Measurements from ENCODE around the gene HLA-DRB5. TPM values are rescaled to one million over a fixed set of nuclear protein-coding genes. Genes with fewer than 3 reads are reported as not detected.
"Not testable (repeated sequence)": the region's sequence is repeated elsewhere in the genome, so short reads cannot be mapped to it uniquely, and the experiment has no call there.

The HLA-DRB5 gene
- not detected in 2 replicates for polyA plus RNA-seq (2011; rRNA removed)
- polyA minus RNA-seq (2011; rRNA and poly(A)+ RNA removed): not detected in 2 replicates

DNA sequence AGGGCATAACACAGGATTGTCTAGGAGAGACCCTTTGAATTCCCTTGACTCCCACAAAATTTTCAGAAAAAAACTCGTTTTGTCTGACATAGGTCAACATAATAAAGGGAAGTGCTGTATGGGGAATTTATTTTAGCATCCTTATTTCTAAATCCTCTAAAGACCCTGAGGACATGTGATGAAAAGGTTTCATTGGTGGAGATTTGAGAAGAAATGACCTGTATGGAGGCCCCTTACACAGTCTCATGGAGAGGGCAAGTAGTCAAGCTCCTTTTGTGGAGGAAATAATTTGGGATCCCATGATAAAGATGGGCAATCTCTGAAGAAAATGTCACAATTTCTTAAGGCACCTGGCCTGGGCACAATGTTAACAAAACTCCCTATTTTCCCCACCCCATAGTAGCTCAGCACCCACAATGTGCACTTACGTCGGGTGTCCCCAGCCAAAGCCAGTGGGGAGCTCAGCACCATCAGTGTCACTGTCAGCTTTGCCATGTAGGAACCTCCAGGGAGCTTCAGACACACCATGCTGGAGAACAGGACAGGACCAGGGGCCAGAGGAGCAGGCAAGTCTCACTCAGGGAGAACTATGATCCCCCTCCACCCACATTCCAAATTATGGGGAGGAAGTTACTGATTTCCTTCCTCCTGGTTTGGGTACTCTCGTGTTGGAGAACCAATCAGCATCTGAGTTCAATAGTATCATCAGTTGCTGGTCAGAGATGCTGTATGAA lies at the start of gene HLA-DRB5:
Gene HLA-DRB5, minus strand, starts transcription at position 591 of the 734 bp plus-strand sequence. Its CDS starts 63 bp downstream, at position 528.
- TF ChIP-seq, protein P1, sequence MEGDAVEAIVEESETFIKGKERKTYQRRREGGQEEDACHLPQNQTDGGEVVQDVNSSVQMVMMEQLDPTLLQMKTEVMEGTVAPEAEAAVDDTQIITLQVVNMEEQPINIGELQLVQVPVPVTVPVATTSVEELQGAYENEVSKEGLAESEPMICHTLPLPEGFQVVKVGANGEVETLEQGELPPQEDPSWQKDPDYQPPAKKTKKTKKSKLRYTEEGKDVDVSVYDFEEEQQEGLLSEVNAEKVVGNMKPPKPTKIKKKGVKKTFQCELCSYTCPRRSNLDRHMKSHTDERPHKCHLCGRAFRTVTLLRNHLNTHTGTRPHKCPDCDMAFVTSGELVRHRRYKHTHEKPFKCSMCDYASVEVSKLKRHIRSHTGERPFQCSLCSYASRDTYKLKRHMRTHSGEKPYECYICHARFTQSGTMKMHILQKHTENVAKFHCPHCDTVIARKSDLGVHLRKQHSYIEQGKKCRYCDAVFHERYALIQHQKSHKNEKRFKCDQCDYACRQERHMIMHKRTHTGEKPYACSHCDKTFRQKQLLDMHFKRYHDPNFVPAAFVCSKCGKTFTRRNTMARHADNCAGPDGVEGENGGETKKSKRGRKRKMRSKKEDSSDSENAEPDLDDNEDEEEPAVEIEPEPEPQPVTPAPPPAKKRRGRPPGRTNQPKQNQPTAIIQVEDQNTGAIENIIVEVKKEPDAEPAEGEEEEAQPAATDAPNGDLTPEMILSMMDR (IDR thresholded peaks at IDR 0.05; ENCODE audit: insufficient read depth, low read depth, low read length): no peak
- no peak for DNase-seq (ENCODE audit: low read depth)
- Histone ChIP-seq H3K4me3 (ENCODE audit: low read depth, low read length) (no peak within 1 kb of the TSS), H3K36me3 (ENCODE audit: control insufficient read depth, insufficient read depth, low read length) (no peaks in the 10 kb centered on the region), H3K27me3 (ENCODE audit: control insufficient read depth, insufficient read depth, low read length) (no peaks in the 10 kb centered on the region)
- POLR2A ChIA-PET: no interaction called here
- CTCF ChIA-PET: no interaction called here

DNA sequence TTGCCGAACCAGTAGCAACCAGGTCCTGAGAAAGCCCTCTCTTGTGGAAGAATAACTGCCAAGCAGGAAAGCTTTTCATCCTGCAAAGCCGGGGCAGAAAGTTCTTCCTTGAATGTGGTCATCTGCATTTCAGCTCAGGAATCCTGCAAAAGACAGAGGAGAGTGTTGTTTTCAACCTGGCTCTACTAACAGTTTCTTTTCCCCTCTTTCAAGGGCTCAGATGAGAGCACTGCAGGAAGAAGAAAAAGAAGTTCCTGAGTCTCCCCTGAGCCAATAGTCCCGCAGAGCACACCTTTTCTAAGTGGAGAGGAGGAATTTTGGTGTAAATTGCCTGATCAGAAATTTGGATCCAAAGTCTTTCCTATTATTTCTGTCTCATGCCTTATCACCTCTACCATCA lies 48.9 kb upstream of the HLA-DRB5 start:
- CTCF ChIA-PET: no interaction called here
- POLR2A ChIA-PET: no interaction called here
- Histone ChIP-seq H3K4me3 (ENCODE audit: low read depth, low read length) (no peak overlapping the region), H3K36me3 (ENCODE audit: control insufficient read depth, insufficient read depth, low read length) (no peaks in the 10 kb centered on the region), H3K27me3 (ENCODE audit: control insufficient read depth, insufficient read depth, low read length) (no peaks in the 10 kb centered on the region)
- TF ChIP-seq, protein P1 (IDR thresholded peaks at IDR 0.05; ENCODE audit: insufficient read depth, low read depth, low read length): no peak
- no peak for DNase-seq (ENCODE audit: low read depth)

DNA sequence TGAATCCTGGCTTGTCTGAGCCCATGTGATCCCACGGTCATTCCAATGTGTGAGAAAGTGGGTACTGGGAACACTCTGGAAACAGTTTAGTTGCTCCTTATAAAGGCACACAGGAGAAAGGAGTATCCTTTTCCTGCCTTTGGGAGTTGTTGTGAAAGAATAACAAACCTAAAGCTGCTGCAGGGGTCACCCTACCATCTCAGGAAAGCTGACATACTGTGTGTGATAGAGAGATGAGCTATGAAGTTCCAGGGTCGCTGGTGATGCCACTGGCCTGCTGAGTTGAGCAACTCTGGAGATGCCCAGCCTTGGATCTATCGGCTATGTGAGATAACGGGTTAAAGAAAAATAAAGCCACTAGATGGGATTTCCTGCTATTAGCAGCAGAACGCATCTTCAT lies 47.4 kb upstream of the HLA-DRB5 start:
- POLR2A ChIA-PET; H3K4me3 ChIP-seq (ENCODE audit: low read depth, low read length); CTCF ChIA-PET; H3K36me3 ChIP-seq (ENCODE audit: control insufficient read depth, insufficient read depth, low read length); H3K27me3 ChIP-seq (ENCODE audit: control insufficient read depth, insufficient read depth, low read length); DNase-seq (ENCODE audit: low read depth): not testable (repeated sequence)

DNA sequence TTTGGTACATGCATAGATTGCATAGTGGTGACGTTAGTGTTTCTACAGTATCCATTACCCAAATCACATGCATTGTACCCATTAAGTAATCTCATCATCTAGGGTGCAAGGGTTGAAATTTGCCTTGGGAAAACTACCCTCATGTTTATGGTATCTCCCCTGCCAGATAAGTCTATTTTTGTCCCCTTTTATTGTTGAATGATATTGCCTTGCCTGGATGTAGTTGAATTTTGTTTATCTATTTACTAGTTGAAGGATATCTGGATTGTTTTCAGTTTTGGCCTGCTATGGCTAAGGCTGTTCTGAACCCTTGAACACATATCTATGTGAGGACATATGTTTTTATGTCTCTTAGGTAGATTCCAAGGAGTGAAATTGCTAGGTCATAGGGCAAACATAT lies 46.2 kb upstream of the HLA-DRB5 start:
- H3K36me3 ChIP-seq (ENCODE audit: control insufficient read depth, insufficient read depth, low read length): no peaks in the 10 kb centered on the region
- CTCF ChIA-PET: no interaction called here
- H3K27me3 ChIP-seq (ENCODE audit: control insufficient read depth, insufficient read depth, low read length): no peaks in the 10 kb centered on the region
- H3K4me3 ChIP-seq (ENCODE audit: low read depth, low read length): no peak overlapping the region
- DNase-seq (ENCODE audit: low read depth): no peak
- TF ChIP-seq, protein P1 (IDR thresholded peaks at IDR 0.05; ENCODE audit: insufficient read depth, low read depth, low read length): no peak
- POLR2A ChIA-PET: no interaction called here

DNA sequence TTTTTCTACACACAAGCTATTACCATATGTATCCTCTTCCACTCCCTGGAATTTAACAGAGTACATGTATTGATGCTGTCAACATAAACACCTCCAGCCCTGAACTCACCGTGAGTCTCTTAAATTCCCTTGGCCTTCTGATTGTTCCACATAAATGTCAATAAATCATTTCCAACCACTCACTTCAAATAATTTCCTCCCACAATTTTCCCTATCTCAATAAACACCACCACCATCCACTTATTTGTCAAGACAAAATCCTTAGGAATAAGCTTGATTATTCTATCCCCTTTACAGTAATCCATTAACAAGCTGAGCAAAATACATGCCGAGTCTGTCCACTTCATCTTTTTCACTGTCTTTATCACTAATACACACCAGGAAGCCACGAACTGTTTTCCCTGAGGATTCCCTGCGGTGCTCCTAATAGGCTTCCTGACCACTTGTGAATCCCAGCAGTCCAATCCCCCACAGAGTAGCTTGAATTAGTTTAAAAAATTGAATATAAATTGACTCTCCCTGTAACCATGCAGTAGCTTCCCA lies 40.3 kb upstream of the HLA-DRB5 start:
- H3K27me3 ChIP-seq (ENCODE audit: control insufficient read depth, insufficient read depth, low read length): no peaks in the 10 kb centered on the region
- H3K36me3 ChIP-seq (ENCODE audit: control insufficient read depth, insufficient read depth, low read length): no peaks in the 10 kb centered on the region
- no peak for DNase-seq (ENCODE audit: low read depth)
- CTCF ChIA-PET: no interaction called here
- TF ChIP-seq, protein P1 (IDR thresholded peaks at IDR 0.05; ENCODE audit: insufficient read depth, low read depth, low read length): no peak
- POLR2A ChIA-PET: no interaction called here
- no peak overlapping the region for H3K4me3 ChIP-seq (ENCODE audit: low read depth, low read length)

DNA sequence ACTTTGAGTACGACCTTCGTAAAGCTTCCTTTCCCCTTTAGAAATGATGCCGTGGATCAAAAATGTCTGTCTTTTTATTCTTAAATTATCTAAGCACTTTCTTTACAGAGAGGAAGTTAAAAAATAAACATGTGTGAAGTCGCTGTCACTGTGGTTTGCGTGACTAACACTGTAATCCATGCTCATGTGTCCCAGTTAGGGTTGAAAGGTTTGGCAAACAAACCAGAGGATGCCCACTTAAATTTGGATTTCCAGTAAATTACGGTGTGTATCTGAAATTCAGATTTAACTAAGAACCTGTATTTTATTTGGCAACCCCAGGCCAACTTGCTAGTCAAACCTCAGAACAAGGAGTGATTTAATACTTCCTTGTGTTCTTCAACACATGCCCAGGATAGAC lies 38.5 kb upstream of the HLA-DRB5 start:
- Histone ChIP-seq H3K36me3 (ENCODE audit: control insufficient read depth, insufficient read depth, low read length) (no peaks in the 10 kb centered on the region), H3K27me3 (ENCODE audit: control insufficient read depth, insufficient read depth, low read length) (no peaks in the 10 kb centered on the region), H3K4me3 (ENCODE audit: low read depth, low read length) (no peak overlapping the region)
- ChIA-PET CTCF (no interaction called here), POLR2A (no interaction called here)
- DNase-seq (ENCODE audit: low read depth): no peak
- TF ChIP-seq, protein P1 (IDR thresholded peaks at IDR 0.05; ENCODE audit: insufficient read depth, low read depth, low read length): no peak

All from BJ (cell line).